ENCODE data around the gene HEXIM2.
"Not testable (repeated sequence)": the region's sequence is repeated elsewhere in the genome, so short reads cannot be mapped to it uniquely, and the experiment has no call there.

HEXIM2 gene, protein sequence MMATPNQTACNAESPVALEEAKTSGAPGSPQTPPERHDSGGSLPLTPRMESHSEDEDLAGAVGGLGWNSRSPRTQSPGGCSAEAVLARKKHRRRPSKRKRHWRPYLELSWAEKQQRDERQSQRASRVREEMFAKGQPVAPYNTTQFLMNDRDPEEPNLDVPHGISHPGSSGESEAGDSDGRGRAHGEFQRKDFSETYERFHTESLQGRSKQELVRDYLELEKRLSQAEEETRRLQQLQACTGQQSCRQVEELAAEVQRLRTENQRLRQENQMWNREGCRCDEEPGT

DNA sequence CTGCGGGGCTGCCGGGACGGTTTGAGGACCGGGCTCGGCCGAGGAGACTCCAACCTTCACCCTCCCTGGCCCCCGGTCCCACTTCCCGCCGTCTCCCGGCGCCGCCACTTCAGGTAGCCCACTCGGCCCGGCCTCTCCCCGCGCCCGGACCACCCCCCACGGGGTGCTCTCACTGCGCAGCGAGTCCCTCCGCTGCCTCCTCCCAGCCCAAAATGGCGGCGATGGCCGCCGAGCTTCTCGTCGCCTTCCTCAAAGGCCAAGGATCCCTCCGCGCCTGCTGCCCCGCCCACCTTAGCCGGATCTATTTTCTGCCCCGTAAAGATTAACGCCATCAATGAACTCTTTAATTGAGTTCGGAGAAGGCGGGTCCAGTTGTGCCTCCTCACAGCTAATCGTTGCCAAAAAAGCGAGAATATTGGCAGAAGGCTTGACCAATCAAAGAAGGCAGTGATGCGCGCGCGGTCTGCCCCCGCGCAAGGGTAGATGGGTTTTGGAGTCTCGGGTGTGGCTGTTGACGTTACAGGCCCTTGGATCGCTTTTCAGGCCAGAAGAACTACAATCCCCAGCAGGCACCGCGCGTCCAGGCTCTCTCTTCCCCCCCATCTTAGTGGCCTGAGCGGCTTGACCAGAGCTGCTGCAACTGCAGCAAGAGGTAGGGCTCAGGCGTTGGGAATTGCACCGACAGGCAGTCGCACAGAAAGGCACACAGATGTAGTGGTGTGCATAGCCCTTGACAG is at the start of gene HEXIM2:
Gene HEXIM2, plus strand, starts transcription at position 588 of the 737 bp plus-strand sequence. CDS start 919 bp downstream, outside the sequence.
- peak; percentile 100 for DNase-seq

DNA sequence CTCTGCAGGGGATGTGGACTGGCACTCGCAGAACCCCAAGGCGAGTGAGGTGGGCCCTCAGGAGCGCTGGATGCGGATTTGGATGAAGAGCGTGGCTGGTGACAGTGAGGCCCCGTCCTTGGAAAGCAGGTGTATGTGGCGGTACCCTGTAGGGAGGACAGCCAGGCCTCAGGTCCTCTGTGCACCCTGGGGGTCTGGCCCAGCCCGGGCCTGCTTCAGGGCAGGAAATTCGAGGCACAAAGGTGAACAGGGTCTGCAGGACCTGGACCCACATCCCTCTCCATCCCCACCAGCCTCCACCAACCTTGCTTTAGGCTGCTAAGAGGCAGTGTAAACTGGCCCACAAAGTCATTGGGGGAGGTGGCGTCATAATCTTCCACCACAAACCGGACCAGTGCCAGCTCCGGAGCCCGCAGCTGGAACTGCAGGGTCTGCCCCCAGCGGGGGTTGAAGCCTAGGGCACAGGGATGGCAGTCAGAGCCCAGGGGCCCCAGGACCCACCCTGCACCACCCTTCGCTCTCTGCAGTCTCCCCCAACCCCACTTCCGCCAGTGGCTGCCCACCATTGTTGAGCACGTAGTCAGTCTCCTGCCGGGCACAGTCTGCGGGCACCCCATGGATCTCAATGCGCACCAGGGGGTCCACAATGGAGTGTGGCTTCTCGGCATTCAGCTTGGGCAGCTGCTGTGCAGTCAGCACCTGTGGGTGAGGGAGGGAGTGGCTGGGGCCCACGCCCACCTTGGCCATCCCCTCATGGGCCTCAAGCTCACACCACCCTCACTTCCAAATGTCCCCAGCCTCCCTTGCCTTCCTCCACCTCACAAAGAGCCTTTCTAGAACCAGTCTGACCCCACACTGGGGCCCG is 48.9 kb upstream of the HEXIM2 start:
- no peak for DNase-seq

DNA sequence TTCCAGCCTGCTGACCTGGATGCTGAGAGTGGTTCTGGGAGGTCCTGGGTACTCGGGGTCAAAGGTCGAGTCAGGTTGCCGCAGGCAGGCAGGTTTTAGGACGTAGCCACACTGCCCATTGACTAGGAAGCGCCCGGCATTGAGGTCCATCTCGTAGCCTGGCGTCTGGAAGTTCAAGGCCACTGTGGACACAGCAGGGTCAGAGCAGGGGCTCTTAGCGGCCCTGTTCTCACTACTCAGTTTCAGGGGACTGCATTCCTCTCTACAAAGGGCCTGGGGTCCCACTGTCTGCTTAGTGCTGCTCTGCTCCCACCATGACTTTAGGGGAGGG is 48.3 kb upstream of the HEXIM2 start:
- DNase-seq = no peak

DNA sequence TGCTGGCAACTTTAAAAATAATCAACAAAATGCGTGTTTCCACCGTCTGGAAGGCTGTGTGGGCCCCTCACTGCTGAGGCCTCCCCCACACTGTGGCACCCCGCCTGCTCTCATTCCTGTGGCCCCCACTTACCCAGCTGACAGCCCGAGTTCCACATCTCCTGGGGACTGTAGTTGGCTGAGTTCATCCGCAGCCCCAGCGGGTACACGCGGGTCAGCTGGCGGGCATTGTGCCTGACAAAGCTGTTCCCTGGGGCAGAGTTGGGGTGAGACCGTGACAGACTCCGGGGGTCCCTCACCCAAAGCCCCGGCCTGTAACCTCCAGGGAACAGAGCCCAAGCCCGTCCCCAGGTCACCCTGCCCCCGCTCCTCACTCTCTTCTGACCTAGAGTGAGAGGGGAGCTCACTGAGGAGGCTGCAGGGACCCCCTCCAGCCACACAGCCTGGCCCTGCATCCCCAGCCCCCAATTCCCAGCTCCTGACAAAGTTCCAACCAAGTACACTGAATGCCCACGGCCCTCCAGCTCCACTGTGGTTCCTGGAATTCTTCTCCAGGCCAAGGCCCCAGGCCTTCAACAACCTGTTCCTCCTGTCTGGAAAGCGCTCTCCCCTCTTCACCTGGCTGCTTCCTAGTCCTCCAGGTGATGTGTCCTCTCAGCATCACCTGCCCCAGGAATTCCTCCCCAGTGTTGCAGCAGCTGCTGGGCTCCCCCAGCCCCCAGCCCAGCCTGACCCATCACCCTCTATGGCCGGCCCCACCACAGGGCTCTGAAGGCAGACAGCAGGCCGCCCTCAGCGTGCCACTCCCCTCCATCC is 47.4 kb upstream of the HEXIM2 start:
- no peak for DNase-seq

DNA sequence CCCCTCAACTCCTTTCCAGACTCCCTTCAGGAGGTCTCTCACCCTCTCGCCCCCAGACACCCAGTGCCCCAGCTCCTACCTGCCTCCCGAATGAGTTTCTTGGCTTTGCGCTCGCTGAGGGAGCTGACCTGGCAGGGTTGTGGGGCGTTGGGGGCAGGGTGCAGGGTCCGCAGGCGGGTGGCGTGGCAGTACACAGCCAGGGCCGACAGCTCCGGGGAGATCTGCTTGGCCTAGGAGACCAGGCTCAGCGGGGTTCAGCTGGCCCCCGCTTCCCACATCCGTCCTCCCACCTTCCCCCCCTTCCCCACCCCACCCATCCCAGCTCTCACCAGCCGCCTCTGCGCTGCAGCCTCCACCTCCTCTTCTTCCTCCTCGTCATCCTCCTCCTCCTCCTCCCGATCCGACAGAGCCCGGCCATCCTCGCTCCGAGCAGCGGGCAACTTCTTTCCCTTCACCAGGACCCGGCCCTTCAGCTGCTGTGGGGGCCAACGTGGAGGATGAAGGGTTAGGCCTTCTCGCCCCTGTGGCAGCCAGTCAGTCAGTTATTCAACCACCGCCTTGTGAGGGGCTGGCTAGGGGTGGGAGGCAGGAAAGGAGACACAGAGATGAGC is 46.6 kb upstream of the HEXIM2 start:
- DNase-seq = no peak

DNA sequence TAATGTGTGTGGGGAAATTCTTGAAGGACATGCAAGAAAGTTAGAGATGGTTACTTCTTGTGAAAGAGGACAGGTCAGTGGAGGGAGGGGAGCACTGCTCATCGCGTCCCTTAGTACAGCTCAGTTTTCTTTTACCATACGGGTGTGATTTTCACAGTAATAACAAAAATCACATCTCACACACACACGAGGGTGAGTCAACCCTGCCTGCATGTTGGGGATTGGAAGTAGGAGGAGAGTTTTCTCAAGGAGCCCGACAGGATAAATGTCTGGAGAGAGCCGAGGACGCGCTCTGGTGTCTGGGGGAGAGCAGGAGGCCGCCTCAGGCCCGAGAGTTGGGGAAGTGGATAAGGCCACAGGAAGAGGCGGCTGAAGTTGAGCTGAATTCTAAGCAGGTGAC is 45.8 kb upstream of the HEXIM2 start:
- no peak for DNase-seq

DNA sequence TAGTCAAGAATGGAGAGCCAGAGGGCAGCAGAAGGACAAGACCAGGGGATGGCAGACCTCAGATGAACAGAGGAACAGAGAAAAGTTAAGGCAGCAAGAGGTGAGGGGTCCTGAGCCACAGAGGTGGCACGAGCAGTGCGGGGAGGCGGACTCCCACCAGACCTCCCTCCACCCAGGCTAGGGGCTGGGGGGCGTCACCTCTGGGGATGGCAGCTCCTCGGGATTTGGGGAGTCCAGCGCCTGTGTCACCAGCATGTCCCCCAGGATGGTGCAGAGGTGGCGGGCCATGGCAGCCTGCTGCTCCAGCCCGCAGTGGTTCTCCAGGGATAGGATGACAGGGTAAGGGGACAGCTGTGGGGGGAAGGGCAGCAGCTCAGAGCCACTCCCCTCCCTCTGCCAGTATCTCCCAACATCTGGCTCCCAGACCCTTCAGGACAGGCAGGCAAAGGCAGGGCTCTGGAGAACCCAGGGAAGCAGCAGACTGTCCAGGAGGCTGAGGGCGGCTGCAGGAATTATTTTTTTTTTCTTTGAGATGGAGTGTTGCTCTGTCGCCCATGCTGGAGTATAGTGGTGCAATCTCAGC is 45.1 kb upstream of the HEXIM2 start:
- no peak for DNase-seq

DNA sequence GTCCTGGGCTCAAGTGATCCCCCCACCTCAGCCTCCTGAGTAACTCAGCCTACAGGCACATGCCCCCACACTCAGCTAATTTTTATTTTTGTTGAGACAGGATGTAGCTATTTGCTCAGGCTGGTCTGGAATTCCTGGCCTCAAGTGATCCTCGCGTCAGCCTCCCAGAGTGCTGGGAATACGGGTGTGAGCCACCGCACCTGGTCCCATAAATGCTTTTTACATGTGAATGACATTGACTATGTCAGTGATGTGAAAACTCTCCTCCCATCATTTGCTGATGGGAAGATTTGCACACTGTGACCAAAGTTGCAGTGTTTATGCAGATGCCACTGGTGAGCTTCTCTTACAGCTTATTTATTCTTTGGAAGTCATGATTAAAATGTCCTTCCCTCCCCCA is 44.3 kb upstream of the HEXIM2 start:
- DNase-seq = no peak

DNA sequence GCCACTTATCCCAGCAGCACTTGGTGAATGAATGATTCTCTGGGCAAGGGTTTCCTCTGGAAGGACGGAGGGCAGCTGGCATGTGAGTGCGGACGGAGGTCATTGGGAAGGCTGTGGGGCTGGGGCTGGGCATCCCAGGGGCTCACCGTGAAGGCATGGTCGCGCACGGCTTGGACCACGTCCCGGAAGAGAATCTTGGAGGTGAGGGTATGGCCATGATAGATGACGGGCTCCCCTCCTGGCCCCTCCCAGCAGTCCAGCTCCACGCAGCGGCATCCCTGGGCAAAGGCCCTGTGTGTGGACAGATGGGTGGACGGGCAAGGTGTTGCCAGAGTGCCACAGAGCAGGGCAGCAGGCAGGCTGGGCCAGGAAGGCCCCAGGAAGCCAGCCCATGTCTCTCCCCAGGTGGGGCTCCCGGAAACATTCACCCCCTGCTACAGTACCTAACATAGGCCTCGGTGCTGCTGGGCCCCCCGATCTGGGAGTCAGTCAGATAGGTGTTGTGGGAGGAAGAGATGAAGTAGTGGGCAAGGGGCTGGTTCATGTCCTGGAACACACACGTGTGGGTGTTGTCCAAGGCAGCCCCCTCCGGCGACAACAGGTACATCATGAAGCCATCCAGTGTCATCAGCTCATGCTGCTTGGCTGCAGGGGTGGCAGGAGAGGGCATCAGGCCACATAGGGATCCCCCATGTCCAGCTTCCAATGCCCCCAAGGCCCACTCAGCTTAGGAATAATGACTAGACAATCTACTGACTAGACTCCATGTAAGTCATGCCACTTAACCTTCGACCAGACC is 43.6 kb upstream of the HEXIM2 start:
- no peak for DNase-seq

DNA sequence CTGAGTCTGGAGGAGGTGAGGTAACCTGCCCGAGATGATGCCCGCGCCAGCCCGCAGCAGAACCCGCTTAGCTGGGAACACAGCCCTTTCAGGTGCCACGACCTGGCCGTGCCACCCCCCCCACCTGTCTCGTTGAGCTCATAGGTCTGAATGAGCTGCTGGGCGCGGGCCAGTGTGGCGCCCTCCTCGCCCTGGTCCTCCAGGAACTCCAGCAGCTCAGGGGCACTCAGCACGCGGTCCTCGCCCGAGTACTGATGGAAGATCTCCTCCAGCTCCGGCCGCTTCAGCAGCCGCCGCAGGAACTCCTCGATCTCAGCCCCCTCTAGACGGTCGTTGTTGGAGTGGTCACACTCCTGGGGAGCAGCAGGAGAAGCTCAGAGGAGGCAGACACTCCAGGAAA is 43.0 kb upstream of the HEXIM2 start:
- DNase-seq = no peak

DNA sequence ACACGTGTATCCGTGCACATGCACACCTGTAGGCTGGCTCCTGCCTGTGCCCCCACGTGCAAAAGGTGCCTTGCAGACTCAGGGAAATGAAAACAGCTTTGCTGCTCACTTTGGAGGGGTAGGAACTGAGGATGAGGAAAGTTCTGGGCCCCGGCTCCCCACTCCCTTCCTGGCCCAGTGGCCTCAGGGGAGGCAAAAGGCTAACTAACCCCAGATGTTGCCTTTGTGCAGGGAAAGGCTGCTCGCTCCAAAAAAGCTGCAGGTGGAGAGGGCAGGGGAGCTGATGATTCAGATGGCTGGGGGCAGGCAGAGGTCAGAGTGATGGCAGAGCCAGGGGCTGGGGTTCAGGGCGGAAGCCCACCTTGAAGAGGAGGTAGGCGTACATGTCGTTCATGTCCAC is 41.7 kb upstream of the HEXIM2 start:
- DNase-seq = no peak

DNA sequence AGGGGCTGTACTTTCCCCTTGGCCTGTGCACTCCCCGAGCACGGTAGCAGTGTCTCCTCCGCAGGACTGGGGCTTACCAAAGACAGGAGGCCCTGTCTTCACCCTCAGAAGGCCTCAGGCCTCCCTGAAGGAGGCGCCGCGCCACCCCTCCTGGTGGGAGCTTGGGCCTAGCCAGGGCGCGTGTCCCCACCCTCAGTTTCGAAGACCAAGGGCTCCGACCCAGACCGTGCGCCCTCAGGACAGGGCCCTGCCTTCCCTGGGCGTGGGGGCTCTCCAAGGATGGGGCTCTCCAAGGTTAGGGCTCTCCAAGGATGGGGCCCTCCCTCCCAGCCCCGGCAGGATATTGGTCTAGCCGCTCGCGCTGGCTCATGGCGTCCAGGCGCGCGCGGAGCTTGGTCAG is 41.1 kb upstream of the HEXIM2 start:
- DNase-seq = no peak

DNA sequence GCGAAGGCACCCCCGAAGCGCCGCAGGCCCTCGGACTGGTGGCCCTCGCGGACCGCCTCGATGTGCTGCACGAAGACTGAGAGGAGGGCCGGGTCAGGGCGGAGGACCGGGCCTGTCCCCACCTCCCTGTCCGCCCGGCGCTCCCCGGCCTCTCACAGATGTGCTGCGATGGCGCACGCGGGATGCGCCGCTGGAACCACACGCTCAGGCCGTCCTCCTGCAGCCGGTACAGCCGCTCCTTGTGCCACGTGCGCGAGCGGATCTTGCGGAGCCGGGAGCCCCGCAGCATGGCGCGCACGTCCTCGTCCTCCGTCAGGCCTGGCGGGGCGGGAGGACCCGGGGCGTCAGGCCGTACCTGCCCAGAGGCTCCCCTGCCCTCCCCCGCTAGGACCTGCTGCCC is 40.6 kb upstream of the HEXIM2 start:
- no peak for DNase-seq

DNA sequence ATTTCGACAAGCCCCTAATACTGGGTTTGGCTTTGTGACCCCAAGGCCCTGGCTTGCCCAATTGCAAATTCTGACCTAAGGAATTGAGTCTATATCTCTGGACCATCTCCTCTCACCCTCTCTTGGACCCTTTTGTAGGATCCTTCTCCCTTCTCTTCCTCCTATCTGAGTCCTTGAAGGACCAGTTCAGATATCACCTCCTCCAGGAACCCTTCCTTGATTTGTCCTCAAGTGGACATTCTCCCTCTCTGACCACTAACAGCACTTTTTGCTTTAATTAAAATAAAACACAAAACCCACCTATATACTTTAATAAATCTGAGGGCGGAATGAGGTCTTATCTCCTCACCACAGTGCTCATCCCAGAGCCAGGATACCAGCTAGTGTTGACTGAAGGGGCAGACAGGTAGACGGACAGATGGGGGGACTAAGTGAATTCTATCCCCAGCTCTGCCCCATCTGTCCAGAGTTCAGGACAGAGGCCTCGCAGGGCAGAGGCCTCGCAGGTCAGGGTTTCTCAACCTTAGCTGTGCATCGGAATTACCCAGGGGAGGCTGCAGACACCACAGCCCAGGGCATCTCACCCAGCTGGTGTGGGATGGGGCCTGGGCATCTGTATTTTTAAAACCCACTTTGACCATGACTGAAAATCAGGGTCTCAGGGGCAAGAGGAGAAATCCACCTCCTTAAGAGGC is 38.5 kb upstream of the HEXIM2 start:
- no peak for DNase-seq

DNA sequence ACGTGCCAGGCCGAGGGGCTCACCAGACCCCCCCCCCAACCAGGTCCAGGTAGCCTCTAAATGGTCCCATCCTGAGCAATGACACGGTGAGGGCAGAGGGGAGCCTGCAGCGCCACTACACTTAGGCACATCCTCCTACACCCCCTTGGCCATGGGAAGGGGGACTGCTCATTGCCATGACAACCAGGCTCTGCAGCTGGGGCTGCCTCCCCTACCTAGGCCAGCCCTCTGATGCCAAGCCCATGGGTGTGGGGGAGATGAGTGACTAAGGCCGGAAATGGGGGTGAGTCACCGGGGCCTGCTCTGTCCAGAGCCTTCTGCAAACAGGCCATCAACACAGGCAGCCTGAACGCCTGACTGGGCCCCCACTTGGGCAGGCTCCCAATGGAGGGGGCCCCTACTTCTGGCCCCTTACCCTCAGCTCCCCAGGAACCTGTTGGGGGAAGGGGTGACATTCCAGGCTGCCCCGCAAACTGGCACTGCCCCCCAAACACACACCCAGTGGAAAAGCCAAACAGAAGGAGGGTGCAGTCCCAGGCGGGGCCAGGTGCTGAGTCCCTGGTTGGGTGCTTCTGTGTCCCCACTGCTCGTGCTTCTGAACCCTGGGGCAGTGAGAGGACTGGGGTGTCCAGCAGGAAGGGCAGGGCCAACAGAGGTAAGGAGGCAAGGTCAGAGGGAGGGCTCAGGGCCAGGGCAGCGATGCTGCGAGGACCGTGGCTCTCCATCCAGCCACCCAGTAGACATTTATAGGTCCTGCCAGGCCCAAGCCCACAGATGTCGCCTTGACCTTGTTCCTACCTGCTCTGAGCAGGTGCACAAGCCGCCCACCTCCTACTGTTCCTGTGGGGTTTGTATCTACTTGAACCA is 37.5 kb upstream of the HEXIM2 start:
- peak; percentile 91 for DNase-seq

DNA sequence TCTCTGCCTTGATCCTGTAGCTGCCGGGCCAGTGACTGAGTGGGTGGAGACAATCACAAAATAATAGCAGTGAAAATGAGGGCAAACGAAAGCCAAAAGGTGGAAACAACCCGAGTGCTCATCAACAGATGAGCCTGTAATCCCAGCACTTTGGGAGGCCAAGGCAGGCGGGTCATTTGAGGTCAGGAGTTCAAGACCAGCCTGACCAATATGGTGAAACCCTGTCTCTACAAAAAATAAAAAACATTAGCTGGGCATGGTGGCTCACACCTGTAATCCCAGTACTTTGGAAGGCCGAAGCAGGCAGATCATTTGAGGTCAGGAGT is 36.9 kb upstream of the HEXIM2 start:
- not testable (repeated sequence) for DNase-seq

DNA sequence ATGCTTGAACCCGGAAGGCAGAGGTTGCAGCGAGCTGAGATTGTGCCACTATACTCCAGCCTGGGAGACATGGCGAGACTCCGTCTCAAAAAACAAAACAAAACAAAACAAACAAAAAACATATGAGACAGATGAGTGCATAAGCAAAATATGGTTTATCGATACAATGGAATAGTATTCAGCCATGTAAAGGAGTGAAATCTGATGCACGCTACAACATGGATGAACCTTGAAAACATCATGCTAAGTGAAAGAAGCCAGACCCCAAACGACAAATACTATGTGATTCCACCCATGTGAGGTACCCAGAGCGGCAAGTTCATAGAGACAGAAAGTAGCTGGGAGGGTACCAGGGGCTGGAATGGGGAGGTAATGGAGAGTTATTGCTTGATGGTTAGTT is 36.2 kb upstream of the HEXIM2 start:
- no peak for DNase-seq

DNA sequence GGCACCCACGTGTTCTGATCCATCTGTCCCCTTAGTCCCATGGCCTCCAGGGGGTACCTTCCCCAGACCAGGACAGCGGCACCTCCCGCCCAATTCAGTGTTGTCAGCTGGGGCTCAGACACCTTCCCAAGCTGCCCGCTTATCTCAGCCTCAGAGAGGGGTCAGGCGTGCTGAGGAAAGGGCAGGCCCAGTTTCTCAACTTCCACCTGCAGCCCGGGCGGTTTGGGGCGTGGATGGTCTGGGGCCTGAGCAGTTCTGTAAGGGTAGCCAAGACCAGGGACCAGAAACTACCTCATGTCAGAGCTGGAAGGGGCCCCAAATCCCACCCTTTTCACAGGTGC is 34.5 kb upstream of the HEXIM2 start:
- DNase-seq = no peak

DNA sequence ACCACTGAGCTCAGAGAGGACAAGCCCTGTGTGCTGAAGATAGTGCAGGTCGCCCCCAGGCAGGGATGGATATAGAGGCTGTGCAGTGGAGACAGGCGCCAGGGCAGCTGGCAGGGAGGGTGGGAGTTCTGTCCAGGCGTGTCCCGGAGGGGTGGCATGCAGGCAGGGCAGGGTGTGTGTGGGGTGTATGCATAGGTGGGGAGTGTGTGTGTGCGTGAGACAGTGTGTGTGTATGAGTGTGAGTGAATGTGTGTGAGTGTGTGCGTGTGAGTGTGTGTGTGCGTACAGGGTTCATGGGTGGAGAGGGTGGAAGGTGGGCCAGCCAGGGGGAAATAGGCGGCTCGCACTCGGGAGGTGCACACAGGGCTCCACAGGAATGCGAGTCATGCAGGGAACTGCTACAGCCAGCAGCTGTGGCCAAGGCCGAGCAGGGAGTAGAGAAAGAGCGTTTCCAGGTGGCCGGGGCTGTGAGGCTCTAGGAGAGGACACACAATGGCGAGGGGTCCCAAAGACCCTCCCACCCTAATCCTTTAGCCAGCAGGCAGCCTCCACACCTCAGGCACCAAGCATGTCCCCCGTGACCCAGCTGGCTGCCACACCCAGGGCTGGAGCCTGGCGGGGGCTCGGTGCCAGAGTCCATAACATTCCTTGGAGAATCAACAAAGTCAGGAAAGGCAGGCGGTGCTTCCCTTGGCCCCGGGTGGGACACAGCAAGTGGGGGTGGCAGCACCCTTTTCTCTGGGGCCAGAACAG is 34.0 kb upstream of the HEXIM2 start:
- peak; percentile 22 for DNase-seq

All from hematopoietic multipotent progenitor cell treated with erythropoietin and hydrocortisone succinate and interleukin-3 and kit ligand, for 4 days (in vitro differentiated cells).